Measurements from ENCODE around the gene IFITM1. TPM values are rescaled to one million over a fixed set of nuclear protein-coding genes. Genes with fewer than 3 reads are reported as not detected.

IFITM1 gene
- polyA plus RNA-seq, 1 donor (not counting 4 experiments of a cell fraction or from before 2014, with no cell fraction given) = 333 TPM

GRCh38 chr11:282630-283360, 31.0 kb upstream of the IFITM1 start:
- Histone ChIP-seq H3K4me1 (ENCODE audit: control insufficient read depth, extremely low read depth, insufficient read depth, low read length) (peaks cover under 1% of the 10 kb centered on the region), H3K79me2 (ENCODE audit: control insufficient read depth, insufficient read depth, low read length) (no peaks in the 10 kb centered on the region), H2AFZ (ENCODE audit: control insufficient read depth, low read length) (no peak overlapping the region), H3K4me3 (ENCODE audit: control insufficient read depth in 2 of 3, extremely low read depth in 1 of 3, insufficient read depth in 2 of 3, low read depth in 1 of 3, low read length in 3 of 3) (no peak overlapping the region), H3K27me3 (ENCODE audit: control insufficient read depth, extremely low read depth, insufficient read depth, low read length) (peaks cover 75% of the 10 kb centered on the region), H3K27ac (ENCODE audit: control insufficient read depth, insufficient read depth, low read length) (no peak overlapping the region), H3K9me1 (ENCODE audit: control insufficient read depth, extremely low read depth, insufficient read depth, low read length) (no peaks in the 10 kb centered on the region), H4K20me1 (ENCODE audit: control insufficient read depth, extremely low read depth, insufficient read depth, low read length) (no peaks in the 10 kb centered on the region), H3K9ac (ENCODE audit: control insufficient read depth, extremely low read depth, insufficient read depth, low read length) (no peak overlapping the region), H3K9me3 (ENCODE audit: control insufficient read depth, low read depth, low read length) (no peaks in the 10 kb centered on the region), H3K4me2 (ENCODE audit: control insufficient read depth, extremely low read depth, insufficient read depth, low read depth, low read length) (no peak overlapping the region), H3K36me3 (ENCODE audit: control insufficient read depth in 2 of 2, extremely low read depth in 1 of 2, insufficient read depth in 2 of 2, low read length in 2 of 2) (no peaks in the 10 kb centered on the region)
- TF ChIP-seq, protein P1, sequence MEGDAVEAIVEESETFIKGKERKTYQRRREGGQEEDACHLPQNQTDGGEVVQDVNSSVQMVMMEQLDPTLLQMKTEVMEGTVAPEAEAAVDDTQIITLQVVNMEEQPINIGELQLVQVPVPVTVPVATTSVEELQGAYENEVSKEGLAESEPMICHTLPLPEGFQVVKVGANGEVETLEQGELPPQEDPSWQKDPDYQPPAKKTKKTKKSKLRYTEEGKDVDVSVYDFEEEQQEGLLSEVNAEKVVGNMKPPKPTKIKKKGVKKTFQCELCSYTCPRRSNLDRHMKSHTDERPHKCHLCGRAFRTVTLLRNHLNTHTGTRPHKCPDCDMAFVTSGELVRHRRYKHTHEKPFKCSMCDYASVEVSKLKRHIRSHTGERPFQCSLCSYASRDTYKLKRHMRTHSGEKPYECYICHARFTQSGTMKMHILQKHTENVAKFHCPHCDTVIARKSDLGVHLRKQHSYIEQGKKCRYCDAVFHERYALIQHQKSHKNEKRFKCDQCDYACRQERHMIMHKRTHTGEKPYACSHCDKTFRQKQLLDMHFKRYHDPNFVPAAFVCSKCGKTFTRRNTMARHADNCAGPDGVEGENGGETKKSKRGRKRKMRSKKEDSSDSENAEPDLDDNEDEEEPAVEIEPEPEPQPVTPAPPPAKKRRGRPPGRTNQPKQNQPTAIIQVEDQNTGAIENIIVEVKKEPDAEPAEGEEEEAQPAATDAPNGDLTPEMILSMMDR (optimal IDR thresholded peaks at IDR 0.05 in 1 of 3, IDR thresholded peaks at IDR 0.05 in 1 of 3, conservative IDR thresholded peaks at IDR 0.05 in 1 of 3; ENCODE audit: extremely low read depth in 1 of 3, insufficient read depth in 2 of 3, low read length in 3 of 3) = no peak
- no peak for TF ChIP-seq EZH2 (IDR thresholded peaks at IDR 0.05; ENCODE audit: low read length)
- no peak for DNase-seq (ENCODE audit: low read depth, low spot score)
- dilution Hi-C loops (cut with MboI; ENCODE audit: extremely low pct_ligation_motif_present, low sequenced_read_pairs) = no loop called here
- FAIRE-seq = no peak

- Histone ChIP-seq H3K27me3 (ENCODE audit: control insufficient read depth, extremely low read depth, insufficient read depth, low read length) (peaks cover 75% of the 10 kb centered on the region), H4K20me1 (ENCODE audit: control insufficient read depth, extremely low read depth, insufficient read depth, low read length) (no peaks in the 10 kb centered on the region), H3K9ac (ENCODE audit: control insufficient read depth, extremely low read depth, insufficient read depth, low read length) (no peak overlapping the region), H3K4me2 (ENCODE audit: control insufficient read depth, extremely low read depth, insufficient read depth, low read depth, low read length) (no peak overlapping the region), H3K79me2 (ENCODE audit: control insufficient read depth, insufficient read depth, low read length) (no peaks in the 10 kb centered on the region), H3K9me3 (ENCODE audit: control insufficient read depth, low read depth, low read length) (no peaks in the 10 kb centered on the region), H3K4me1 (ENCODE audit: control insufficient read depth, extremely low read depth, insufficient read depth, low read length) (peaks cover 7% of the 10 kb centered on the region), H2AFZ (ENCODE audit: control insufficient read depth, low read length) (no peak overlapping the region), H3K9me1 (ENCODE audit: control insufficient read depth, extremely low read depth, insufficient read depth, low read length) (no peaks in the 10 kb centered on the region), H3K4me3 (ENCODE audit: control insufficient read depth in 2 of 3, extremely low read depth in 1 of 3, insufficient read depth in 2 of 3, low read depth in 1 of 3, low read length in 3 of 3) (no peak overlapping the region), H3K27ac (ENCODE audit: control insufficient read depth, insufficient read depth, low read length) (no peak overlapping the region), H3K36me3 (ENCODE audit: control insufficient read depth in 2 of 2, extremely low read depth in 1 of 2, insufficient read depth in 2 of 2, low read length in 2 of 2) (no peaks in the 10 kb centered on the region)
- FAIRE-seq = no peak
- TF ChIP-seq EZH2 (IDR thresholded peaks at IDR 0.05; ENCODE audit: low read length) = no peak
- TF ChIP-seq, protein P1 (optimal IDR thresholded peaks at IDR 0.05 in 1 of 3, IDR thresholded peaks at IDR 0.05 in 1 of 3, conservative IDR thresholded peaks at IDR 0.05 in 1 of 3; ENCODE audit: extremely low read depth in 1 of 3, insufficient read depth in 2 of 3, low read length in 3 of 3) = no peak
- dilution Hi-C loops (cut with MboI; ENCODE audit: extremely low pct_ligation_motif_present, low sequenced_read_pairs) = no loop called here
- DNase-seq (ENCODE audit: low read depth, low spot score) = no peak
Observed at GRCh38 chr11:283405-284104, 30.3 kb upstream of the IFITM1 start.

Measured in keratinocyte (primary cell).